ENCODE results near the gene RPL10. TPM values are rescaled to one million over a fixed set of nuclear protein-coding genes. Genes with fewer than 3 reads are reported as not detected.

The RPL10 gene
- total RNA-seq, 4 donors from 2014 or later, result 1,992 to 4,644 (median 2,626) TPM

DNA sequence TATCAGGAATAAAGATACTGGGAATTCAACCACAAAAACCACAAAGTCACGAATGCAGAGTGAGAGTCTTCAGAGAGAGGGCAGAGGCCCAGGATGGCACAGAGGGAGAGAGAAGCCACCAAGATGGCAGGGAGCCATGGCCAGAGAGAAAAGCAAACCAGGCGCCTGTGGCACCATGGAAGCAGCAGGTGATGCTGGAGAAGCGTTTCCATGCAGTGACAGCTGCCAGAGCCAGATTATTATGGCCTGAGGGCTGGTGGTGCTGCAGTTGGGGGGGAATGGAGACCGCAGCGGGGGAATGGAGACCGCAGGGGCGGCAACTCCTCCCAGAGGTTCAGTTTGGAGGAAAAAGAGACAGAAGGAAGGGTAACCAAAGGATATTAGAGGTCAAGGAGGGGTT, 19.0 kb downstream of the RPL10 start:
- TF ChIP-seq, protein P1, sequence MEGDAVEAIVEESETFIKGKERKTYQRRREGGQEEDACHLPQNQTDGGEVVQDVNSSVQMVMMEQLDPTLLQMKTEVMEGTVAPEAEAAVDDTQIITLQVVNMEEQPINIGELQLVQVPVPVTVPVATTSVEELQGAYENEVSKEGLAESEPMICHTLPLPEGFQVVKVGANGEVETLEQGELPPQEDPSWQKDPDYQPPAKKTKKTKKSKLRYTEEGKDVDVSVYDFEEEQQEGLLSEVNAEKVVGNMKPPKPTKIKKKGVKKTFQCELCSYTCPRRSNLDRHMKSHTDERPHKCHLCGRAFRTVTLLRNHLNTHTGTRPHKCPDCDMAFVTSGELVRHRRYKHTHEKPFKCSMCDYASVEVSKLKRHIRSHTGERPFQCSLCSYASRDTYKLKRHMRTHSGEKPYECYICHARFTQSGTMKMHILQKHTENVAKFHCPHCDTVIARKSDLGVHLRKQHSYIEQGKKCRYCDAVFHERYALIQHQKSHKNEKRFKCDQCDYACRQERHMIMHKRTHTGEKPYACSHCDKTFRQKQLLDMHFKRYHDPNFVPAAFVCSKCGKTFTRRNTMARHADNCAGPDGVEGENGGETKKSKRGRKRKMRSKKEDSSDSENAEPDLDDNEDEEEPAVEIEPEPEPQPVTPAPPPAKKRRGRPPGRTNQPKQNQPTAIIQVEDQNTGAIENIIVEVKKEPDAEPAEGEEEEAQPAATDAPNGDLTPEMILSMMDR (IDR thresholded peaks at IDR 0.05), result no peak
- TF ChIP-seq POLR2A (IDR thresholded peaks at IDR 0.05), result no peak
- Histone ChIP-seq H3K9me3 (no peaks in the 10 kb centered on the region), H3K4me1 (no peaks in the 10 kb centered on the region), H3K27ac (no peak overlapping the region), H3K36me3 (no peaks in the 10 kb centered on the region), H3K4me3 (no peak overlapping the region), H3K27me3 (no peaks in the 10 kb centered on the region)
- DNase-seq, result no peak

DNA sequence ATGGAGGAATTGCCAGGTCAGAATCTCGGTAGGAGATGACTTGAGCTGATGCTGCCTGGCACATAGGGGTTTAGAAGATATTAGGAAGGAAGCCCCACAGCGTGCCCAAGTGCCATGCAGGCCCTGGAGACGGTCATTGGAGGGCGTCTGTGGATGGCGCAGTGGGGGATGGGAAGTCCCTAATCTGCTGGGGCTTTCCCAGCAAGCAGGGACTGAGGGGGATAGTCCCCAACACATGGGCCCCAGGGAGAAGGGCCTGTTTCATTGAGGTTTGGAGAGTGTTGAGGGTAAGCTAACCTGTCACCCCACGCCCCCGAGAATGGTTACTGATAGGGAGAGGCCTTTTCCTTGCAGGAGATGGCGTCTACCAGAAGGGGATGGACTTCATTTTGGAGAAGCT, 21.0 kb downstream of the RPL10 start:
- Histone ChIP-seq H3K27me3 (no peaks in the 10 kb centered on the region), H3K27ac (no peak overlapping the region), H3K9me3 (no peaks in the 10 kb centered on the region), H3K36me3 (no peaks in the 10 kb centered on the region), H3K4me3 (no peak overlapping the region), H3K4me1 (no peaks in the 10 kb centered on the region)
- no peak for TF ChIP-seq POLR2A (IDR thresholded peaks at IDR 0.05)
- TF ChIP-seq, protein P1 (IDR thresholded peaks at IDR 0.05), result no peak
- no peak for DNase-seq

GRCh38 chrX:154419688-154420401, 21.7 kb downstream of the RPL10 start:
- Histone ChIP-seq H3K9me3 (no peaks in the 10 kb centered on the region), H3K27me3 (no peaks in the 10 kb centered on the region), H3K36me3 (no peaks in the 10 kb centered on the region), H3K4me3 (no peak overlapping the region), H3K27ac (no peak overlapping the region), H3K4me1 (no peaks in the 10 kb centered on the region)
- DNase-seq, result no peak
- TF ChIP-seq POLR2A (IDR thresholded peaks at IDR 0.05), result no peak
- TF ChIP-seq, protein P1 (IDR thresholded peaks at IDR 0.05), result no peak

DNA sequence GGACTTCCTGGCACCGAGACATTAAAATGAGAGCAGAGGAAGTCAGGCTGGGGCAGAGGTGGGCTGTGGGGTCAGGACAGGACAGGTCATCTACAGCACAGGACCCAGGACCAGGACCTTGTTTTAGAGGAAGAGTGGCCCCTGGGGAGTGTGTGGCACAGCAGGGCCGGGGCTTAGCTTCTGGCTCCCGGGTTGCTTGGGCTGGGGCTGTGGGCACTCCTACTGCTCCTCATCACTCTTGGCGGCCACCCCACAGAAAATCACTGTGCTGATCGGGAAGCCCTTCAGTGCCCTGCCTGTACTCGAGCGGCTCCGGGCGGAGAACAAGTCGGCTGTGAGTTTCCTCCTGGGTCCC, 22.2 kb downstream of the RPL10 start:
- no peak overlapping the region for H3K27ac ChIP-seq
- TF ChIP-seq, protein P1 (IDR thresholded peaks at IDR 0.05), result no peak
- no peaks in the 10 kb centered on the region for H3K27me3 ChIP-seq
- H3K4me3 ChIP-seq, result no peak overlapping the region
- no peaks in the 10 kb centered on the region for H3K4me1 ChIP-seq
- no peak for DNase-seq
- H3K36me3 ChIP-seq, result no peaks in the 10 kb centered on the region
- no peaks in the 10 kb centered on the region for H3K9me3 ChIP-seq

GRCh38 chrX:154426916-154427770, 29.0 kb downstream of the RPL10 start:
- Histone ChIP-seq H3K4me1 (peaks cover 0 to 15% (median 0%) of the 10 kb centered on the region in 4 donors), H3K27me3 (no peaks in the 10 kb centered on the region), H3K4me3 (peak overlapping the region in 2 of 4 donors; percentile 78 to 90), H3K9me3 (no peaks in the 10 kb centered on the region), H3K27ac (no peak overlapping the region), H3K36me3 (peaks cover 0 to 4% (median 0%) of the 10 kb centered on the region in 3 donors)
- DNase-seq, result no peak
- TF ChIP-seq, protein P1 (IDR thresholded peaks at IDR 0.05), result no peak
- no peak for TF ChIP-seq POLR2A (IDR thresholded peaks at IDR 0.05)
